Activated CD8-positive, alpha-beta memory T cell treated with anti-CD3 and anti-CD28 coated beads, Interleukin-2, amount 50 U/mL, for 1 hour (primary cell): ENCODE data around the gene TTC12.

Source experiments
- DNase-seq: peaks from one replicate; pipeline ENCODE4 v3.0.0-alpha.2; 2020; ENCODE audit errors: extremely low read depth

The TTC12 gene, protein sequence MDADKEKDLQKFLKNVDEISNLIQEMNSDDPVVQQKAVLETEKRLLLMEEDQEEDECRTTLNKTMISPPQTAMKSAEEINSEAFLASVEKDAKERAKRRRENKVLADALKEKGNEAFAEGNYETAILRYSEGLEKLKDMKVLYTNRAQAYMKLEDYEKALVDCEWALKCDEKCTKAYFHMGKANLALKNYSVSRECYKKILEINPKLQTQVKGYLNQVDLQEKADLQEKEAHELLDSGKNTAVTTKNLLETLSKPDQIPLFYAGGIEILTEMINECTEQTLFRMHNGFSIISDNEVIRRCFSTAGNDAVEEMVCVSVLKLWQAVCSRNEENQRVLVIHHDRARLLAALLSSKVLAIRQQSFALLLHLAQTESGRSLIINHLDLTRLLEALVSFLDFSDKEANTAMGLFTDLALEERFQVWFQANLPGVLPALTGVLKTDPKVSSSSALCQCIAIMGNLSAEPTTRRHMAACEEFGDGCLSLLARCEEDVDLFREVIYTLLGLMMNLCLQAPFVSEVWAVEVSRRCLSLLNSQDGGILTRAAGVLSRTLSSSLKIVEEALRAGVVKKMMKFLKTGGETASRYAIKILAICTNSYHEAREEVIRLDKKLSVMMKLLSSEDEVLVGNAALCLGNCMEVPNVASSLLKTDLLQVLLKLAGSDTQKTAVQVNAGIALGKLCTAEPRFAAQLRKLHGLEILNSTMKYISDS

GRCh38 chr11:113314389-113315301 lies at the start of gene TTC12:
Gene TTC12, plus strand, starts transcription at chr11:113314583. Its CDS starts 1,675 bp downstream, at chr11:113316258.
- peak; percentile 67 for DNase-seq

DNA sequence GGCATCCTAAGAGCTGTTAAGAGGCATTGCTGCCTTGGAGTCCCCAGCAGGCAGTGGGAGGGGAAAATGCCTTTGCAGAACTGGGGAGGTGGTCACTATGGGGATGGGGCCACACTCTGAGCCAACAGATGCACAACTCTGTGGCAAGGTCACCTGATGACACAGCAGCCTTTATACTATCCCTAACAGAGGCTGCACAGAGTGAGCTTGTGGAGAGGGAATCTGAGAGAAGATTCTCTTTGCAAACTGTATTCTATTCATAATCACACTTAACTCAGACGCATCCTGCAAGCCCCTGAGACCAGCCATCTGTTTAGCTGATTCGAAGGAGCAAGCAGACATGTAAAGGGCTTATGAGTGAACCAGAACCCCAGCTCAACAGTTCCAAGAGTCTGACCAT lies 49.0 kb upstream of the TTC12 start:
- DNase-seq: no peak

DNA sequence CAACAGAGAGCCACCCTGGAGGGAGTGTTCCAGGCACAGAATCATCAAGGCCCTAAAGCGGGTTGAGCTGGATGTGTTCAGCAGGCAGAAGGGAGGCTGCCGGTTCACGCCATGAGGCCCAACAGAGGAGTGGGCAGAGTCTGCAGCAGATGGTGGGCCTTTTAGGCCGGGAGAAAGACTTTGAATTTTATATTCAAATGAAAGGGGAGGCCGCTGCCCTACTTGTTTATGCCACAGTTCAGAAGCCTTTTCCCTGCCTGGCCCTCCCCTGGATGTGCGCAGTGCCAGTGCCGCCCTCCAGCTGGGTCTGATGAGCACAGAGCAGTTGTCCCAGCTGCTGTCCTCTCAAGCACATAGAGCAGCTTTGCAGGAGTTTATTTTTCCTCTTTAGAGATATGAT lies 46.9 kb upstream of the TTC12 start:
- no peak for DNase-seq

DNA sequence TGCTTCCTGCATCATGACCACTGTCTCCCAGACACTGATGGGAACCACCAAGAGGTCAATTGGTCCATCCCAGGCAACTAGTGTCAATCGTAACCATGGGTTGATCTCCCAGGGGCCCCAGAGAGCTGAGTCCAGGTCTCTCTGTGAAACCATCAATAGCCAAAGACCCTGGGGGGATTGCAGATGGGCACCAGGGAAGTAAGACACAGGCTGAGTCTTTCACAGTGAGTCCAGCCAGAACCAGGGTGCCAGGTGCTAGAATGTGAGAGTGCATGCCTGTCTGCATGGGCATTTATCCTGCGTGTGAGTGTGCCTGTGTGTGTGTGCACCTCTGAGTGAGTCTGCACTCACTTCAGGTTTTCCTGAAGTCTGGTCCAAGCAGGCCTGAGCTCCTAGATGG lies 45.3 kb upstream of the TTC12 start:
- no peak for DNase-seq

DNA sequence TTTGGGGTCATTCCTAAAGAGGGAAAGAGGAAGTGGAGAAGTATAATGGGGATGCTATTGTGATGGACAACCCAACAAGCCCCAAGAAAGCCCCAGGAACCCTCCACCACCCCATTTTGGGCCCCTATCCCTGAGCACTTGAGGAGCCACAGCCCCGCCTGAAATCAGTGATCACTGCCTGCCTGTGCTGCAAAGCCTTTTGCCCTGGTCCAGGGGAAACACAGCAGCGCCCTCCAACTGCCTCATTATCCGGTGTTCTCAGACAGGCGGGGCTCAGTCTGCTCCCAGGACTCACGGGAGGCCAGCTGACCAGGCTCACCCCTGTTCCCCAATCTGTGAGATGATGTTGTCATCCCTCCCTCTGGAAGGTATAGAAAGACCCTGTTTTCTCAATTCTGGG lies 44.7 kb upstream of the TTC12 start:
- no peak for DNase-seq

- DNase-seq: no peak
These were observed 44.3 kb upstream of the TTC12 start for GRCh38 chr11:113270080-113270479.

DNA sequence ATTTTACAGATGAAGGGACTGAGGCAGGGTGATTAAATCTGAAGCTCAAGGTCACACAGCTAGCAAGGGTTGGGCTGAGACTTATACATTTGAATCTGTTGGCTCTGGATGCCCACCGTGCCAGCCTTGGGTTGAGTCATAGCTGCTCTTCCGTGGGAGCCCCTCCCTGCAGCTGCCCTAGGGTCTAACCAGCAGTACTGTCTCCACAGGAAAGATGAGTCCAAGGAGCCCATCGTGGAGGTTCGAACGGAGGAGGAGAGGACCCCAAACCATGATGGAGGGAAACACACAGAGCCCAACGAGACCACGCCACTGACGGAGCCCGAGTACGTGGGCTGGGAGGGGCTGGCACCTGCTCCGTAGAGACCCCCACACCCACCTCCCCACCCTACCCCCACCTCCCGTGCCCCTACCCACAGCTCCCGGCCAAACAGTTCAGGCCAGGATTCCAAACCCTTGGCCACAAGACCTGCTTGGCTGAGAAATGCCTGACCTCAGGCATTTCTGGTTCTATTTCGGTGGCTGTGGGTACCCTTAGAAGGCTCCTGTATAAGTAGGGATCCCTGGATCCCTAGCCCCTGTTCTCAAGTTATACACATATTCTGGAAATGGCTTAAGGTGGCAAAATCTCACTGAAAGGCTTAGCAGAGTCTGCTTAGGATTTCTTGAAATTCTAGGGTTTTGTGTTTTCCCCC lies 42.7 kb upstream of the TTC12 start:
- DNase-seq: no peak

- DNase-seq: no peak
These were observed 42.1 kb upstream of the TTC12 start for GRCh38 chr11:113272281-113272680.

DNA sequence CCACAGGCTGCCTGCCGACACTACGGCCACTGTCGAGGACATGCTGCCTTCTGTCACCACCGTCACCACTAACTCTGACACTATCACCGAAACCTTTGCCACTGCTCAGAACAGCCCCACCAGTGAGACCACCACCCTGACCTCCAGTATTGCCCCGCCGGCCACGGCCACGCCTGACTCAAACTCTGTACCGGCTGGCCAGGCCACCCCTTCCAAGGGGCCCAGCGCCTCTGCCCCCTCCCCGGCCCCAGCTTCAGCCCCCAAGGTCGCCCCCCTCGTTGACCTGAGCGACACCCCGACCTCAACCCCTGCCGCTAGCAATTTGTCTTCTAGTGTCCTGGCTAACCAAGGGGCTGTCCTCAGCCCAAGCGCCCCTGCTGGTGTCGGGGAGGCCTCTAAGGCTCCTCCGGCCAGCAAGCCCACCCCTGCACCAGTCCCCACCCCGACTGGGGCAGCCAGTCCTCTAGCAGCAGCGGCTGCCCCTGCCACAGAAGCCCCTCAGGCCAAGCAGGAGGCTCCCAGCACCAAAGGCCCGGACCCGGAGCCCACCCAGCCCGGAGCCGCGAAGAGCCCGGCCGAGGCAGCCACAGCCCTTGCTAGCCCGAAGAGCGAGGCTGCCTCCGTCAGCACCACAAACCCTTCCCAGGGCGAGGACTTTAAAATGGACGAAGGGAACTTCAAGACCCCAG lies 41.3 kb upstream of the TTC12 start:
- no peak for DNase-seq

DNA sequence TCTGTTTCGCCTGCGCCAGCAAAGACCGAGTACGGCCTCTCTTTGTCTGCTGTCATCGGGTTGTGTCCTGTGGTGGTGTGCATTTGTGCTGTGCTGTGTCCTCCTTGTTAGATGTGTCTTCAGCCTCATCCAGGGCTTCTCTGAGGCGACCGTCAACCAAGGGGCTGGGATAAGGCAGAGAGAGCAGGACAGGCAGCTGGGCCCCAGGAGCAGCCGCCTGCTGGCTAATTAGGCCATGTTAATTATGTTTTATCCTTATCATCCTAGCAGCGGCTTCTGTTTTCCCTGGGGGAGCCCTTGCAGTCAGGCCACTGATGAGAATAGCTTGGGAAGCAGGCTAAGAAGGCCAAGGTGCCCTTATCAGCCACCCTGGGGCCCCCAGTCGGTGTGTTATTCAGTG lies 40.7 kb upstream of the TTC12 start:
- DNase-seq: no peak

DNA sequence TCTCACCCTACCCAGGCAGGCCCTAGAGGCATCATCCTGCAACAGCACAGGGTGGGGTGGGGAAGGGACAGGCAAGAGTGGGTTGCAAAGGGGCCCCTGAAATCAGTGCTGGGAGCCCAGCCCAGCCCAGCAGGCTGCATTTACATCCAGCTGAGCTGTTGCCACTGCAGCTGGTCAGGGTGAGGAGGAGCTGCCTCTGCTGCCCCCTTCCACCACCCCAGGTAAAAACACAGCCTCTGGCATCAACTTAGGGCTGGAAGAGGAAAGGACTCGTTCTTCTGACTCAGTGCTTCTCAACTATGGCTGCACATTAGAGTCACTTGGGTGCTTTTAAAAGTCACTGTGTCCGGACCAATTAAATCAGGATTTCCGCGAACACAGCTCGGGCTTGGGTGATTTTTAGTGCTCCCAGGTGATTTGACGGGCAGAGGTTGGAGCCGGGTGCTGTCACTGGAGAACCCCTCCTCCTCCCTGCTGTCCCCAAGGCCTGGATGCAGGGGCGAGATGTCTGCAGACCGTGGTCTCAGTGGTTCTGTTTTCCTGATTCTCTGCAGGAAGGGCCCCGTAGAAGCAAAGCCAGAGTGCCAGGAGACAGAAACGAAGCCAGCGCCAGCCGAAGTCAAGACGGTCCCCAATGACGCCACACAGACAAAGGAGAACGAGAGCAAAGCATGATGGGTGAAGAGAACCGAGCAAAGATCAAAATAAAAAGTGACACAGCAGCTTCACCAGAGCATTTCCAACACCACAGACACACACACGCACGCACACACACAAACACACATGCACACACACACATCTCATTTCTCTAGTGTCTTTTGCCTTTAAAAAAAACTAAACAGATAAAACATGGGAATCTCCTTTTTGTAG lies 39.4 kb upstream of the TTC12 start:
- no peak for DNase-seq

- DNase-seq: no peak
These were observed 38.8 kb upstream of the TTC12 start for GRCh38 chr11:113275602-113276001.

DNA sequence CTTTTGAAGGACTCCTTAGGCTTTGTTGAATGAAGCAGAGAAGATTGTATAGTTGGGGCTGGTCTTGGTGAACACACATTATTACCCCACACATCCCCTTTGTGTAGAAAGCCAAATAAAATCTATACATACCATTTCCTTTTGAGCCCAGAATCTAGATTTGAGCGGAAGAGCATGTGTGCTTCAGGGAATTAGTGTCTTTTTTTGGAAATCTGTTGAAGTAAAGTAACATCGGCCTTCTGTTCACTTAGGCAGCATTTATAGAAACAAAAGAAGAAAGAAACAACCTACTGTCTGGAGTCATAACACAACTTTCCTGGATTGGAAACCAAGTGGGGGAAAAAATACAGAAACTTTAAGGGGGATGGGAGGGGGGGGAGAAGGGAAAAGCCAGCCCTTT lies 37.9 kb upstream of the TTC12 start:
- no peak for DNase-seq

DNA sequence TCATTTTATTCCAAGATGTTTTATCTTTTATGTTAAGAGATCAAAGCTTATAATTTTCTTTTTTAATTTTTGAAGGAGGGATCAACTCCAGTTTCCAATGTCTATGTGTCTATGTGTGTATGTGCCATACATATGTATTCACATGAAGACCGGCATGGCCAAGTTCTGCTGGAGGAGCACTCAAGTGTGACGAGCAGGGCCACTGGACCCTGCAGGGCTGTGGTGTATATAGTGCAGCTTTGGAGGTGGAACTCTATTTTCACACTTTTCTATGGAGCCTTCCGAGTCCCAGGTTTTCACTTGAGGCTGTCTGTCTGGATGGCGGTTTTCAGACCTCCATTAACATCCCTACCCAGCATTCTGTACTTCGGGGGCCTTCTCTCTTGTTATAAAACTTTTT lies 36.5 kb upstream of the TTC12 start:
- no peak for DNase-seq

DNA sequence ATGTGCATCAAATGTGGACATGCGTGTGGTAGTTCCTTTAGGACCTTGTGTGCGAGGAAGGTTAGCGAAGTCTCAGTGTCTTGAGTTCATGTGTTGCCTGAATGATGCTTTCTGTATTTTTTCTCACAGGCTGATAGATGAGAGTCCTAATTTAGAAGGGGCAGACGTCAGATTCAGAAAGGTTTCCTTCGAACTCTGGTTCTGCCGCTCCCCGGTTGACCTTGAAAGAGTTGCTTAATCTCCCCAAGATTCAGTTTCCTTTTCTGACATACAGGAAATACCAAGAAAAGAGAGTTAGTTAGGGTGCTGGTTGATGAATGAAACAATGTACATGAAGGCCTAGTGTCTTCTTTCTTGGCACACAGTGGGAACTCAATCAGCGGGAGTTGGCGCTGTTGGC lies 35.9 kb upstream of the TTC12 start:
- DNase-seq: no peak

DNA sequence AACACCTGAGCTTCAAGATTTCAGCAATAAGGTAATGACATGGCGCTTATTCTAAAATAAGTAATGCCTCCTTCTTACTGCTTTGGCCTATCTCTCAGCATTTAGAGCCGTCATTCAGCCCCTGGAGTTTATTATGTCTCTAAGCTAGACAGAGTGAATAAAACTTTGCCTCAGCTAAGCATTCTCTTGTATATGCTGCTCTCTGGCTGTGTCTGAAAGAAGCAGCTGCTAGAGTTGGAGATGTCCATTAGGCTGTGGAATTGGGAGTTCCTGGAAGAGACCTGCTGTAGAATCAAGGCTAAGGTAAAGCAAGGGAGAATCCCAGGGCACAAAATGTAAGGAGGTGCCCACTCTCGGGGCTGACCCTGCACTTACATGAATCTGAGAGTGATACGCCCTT lies 35.5 kb upstream of the TTC12 start:
- no peak for DNase-seq

DNA sequence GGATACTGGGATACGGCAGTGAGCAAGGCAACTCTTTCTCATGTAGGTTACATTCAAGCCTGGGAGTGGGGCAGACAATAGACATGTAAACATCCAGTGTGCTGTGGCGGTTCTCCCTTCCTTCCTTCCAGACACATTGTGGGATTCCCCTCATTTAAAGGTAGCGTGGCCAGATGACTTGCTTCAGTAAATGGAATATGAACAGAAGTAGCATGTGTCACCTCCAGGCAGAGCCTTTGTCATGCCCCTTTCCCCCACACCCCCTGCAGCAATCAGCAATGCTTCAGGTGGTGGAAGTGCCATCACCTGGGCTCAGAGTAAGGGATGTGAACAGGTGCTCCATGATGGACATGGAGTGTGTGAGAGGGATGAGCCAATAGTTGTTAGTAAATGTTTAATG lies 34.8 kb upstream of the TTC12 start:
- DNase-seq: no peak

DNA sequence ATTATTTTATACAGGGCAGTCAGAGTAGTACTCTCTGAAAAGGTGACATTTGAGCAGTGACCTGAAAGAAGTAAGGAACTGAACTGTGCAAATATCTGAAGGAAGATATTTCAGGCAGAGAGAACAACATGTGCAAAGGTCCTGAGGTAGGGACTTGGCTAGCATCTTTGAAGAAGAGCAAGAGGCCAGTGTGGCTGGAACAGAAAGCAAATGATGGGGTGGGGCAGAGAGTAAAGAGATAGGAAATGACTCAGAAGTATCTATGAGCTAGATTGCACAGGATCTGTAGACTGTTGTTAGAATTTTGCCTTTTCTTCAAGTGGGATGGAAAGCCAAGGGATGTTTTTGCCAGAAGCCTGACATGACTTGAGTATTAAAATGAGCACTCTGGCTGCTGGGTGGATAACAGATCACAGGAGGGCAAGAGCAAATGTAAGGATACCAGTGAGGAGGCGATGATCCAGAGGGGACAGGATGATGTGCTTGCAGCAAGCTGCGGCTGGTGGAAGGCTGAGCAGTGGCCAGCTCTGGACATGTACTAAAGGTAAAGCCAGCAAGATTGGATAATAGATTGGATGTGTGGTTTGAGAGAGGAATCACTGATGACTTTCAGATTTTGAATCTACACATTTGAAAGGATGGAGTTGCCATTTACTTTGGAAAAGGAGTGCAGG lies 33.2 kb upstream of the TTC12 start:
- DNase-seq: no peak

DNA sequence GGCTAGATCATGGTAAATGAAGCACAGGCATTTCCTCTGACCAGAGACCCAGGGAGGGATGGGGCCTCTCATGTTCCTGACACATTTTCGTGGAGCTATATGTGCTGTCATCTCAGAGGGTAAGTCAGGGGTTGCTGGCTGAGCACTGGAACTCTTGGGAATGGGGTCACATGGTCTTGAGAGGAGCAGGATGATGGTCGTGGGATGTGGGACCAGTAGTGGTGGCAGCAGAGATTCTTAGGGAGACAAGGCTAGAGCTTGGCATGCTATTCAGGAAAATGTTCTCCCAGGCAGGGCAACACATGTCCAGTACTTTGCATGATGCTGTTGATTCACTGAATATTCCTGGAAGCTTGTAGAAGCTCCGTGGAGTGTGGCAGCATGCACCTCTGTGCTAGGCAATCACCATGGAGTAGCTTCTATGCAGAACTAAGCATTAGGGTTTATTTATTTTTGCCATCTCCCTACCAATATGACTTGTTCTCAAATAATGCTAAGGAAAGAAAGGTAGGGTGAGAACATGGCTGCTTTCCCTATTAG lies 31.4 kb upstream of the TTC12 start:
- DNase-seq: no peak
